Left ventricle myocardium superior (tissue), 1 donor: Measurements from ENCODE around the gene FEZ2. TPM values are rescaled to one million over a fixed set of nuclear protein-coding genes. Genes with fewer than 3 reads are reported as not detected.

Source experiments
- ATAC-seq: fragments of 200-7000 bp; cut with Tn5 transposase; one replicate; pipeline ENCODE4 v1.9.1; 2020; ENCODE audit warnings: mild to moderate bottlenecking, moderate library complexity
- DNase-seq: peaks from one replicate; pipeline ENCODE4 v3.0.0-alpha.2; 2020
- intact Hi-C: fragments of 100-400 bp; cut with micrococcal nuclease; formaldehyde crosslinking; loops from one replicate; pipeline ENCODE4 v1.11.0; 2022
- total RNA-seq: library from RNA; stranded (reverse); fragmentation: NEBNext Ultra II Directional; extraction: Animal tissue kit (Norgen Biotek cat#: 25700); gene quantifications from one replicate; pipeline ENCODE4 v1.2.1, GENCODE V29; 2021
- donor health status: DM: no; HTN: yes; CAD: no; lungs with severe emphysema.

Gene FEZ2
- total RNA-seq, 1 donor from 2014 or later = 37.2 TPM

GRCh38 chr2:36566887-36567286, 31.1 kb downstream of the FEZ2 start:
- no peak for ATAC-seq
- no peak for DNase-seq
- intact Hi-C loops = no loop called here

GRCh38 chr2:36565712-36566111, 32.3 kb downstream of the FEZ2 start:
- DNase-seq (no peak), ATAC-seq (no peak)
- intact Hi-C loops = no loop called here

- no peak for DNase-seq
- intact Hi-C loops = no loop called here
- ATAC-seq = no peak
Measured at GRCh38 chr2:36564377-36564930, 33.5 kb downstream of the FEZ2 start.

DNA sequence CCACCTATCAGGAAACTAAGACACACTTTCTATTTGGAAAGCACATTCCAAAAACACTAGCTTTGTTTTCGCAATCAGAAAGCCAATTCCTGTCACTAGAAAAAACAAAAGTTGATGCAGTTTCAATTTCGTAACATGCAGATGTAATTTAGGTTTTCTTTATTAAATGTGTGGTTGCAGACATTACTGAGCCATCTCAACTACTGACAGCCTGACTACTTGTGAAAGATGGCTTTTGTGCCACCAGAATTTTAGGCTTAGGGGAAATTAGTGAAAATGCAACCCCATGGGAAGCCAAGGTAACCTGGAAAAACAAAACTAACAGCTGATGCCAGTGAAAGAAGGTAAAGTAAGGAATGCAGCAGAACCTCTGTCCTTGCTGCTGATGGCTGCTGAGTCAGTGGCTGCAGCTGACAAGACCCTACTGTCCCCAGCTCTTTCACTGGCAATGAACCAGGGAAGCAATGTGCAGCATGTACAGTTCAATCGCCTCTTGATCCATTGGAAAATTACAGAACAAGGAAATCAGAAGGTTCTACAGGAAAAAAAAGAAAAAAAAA, 34.9 kb downstream of the FEZ2 start:
- no peak for ATAC-seq
- DNase-seq = no peak
- intact Hi-C loops = no loop called here

GRCh38 chr2:36562240-36562639, 35.7 kb downstream of the FEZ2 start:
- ATAC-seq (no peak), DNase-seq (no peak)
- intact Hi-C loops = no loop called here

GRCh38 chr2:36561237-36561944, 36.6 kb downstream of the FEZ2 start:
- peak; percentile 50 for ATAC-seq
- no peak for DNase-seq
- intact Hi-C loops = no loop called here

GRCh38 chr2:36560726-36561125, 37.2 kb downstream of the FEZ2 start:
- intact Hi-C loops = no loop called here
- DNase-seq (no peak), ATAC-seq (no peak)

- intact Hi-C loops = no loop called here
- DNase-seq (no peak), ATAC-seq (no peak)
Measured at GRCh38 chr2:36559221-36559942, 38.6 kb downstream of the FEZ2 start.

DNA sequence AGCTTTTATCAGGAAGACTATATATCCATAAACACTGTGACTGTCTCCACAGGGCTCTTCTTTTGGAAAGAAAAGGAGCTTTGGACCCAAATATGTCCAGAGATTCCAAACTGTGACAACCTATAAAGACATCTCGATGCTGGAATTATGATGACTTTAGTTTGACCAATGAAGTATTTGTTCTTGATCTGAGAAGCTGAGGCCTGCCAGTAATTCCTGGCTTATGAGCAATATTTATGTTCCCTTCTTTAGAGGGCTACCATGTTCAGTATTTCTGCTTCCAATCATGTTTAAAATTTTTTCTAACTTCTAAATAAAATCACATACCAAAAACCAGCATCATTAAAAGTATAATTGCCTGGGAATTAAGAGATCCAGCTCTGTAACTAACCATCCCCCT, 41.1 kb downstream of the FEZ2 start:
- no peak for DNase-seq
- no peak for ATAC-seq
- intact Hi-C loops = no loop called here

- no peak for DNase-seq
- ATAC-seq = no peak
- intact Hi-C loops = no loop called here
Measured at GRCh38 chr2:36555789-36556188, 42.2 kb downstream of the FEZ2 start.

GRCh38 chr2:36554531-36554930, 43.4 kb downstream of the FEZ2 start:
- DNase-seq = no peak
- no peak for ATAC-seq
- intact Hi-C loops = no loop called here

- intact Hi-C loops = no loop called here
- DNase-seq = no peak
- ATAC-seq = peak; percentile 38
Measured at GRCh38 chr2:36553683-36554082, 44.3 kb downstream of the FEZ2 start.

- DNase-seq (no peak), ATAC-seq (no peak)
- intact Hi-C loops = no loop called here
Measured at GRCh38 chr2:36550006-36550405, 48.0 kb downstream of the FEZ2 start.

GRCh38 chr2:36549165-36549574, 48.8 kb downstream of the FEZ2 start:
- ATAC-seq = no peak
- intact Hi-C loops = no loop called here
- DNase-seq = no peak

GRCh38 chr2:36547906-36548305, 50.1 kb downstream of the FEZ2 start:
- intact Hi-C loops = no loop called here
- ATAC-seq = no peak
- DNase-seq = no peak

GRCh38 chr2:36545871-36546416, 52.0 kb downstream of the FEZ2 start:
- DNase-seq = no peak
- ATAC-seq = no peak
- intact Hi-C loops = no loop called here

DNA sequence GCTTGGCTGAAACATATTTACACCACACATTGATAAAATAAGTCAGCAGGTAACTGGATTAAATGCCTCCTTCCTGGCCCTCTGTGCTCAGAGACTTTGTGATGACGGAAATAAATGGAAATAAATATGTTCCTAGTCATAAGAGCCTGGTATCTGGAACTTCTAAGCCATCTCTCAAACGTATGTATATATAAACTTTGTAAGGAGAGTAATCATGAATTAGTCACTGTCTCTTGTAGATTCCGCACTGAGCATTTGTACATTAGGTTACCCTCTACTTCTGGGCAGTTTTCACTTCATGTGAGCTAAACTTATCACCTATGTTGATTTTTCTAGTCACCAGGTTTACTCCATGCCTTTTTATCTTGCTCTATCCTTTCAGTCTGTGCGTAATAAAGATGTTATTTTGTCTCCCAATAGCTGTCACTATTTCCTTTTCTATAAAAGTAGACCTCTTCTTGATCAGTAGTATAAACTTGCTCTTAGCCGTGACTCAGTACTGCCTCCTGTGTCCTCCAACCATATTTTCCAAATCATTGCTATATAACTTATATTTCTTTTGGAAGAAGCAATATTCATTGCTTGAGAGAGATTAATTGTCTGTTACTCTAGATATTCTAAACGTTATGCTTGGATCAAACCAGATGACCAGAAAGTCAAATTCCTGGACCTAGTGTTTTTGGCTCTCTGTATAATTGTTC, 53.2 kb downstream of the FEZ2 start:
- no peak for ATAC-seq
- no peak for DNase-seq
- intact Hi-C loops = no loop called here

- DNase-seq (no peak), ATAC-seq (peak; percentile 68)
- intact Hi-C loops = no loop called here
Measured at GRCh38 chr2:36541891-36542595, 55.9 kb downstream of the FEZ2 start.
